Uterus (tissue), 2 donors: ENCODE measurements around the gene KLF6.

Experiments used
- POLR2A ChIP-seq, 2 donors: fragments of 450-650 bp; IDR thresholded peaks; one replicate each; pipeline ENCODE4 v1.6.1; 2016; ENCODE audit warnings: antibody characterized with exemption in 2 of 2, mild to moderate bottlenecking in 1 of 2, moderate library complexity in 1 of 2
- TF ChIP-seq, protein P1 (sequence below), 4 experiments: fragments of 200-600 bp in 2 of 4; fragments of 450-650 bp in 2 of 4; sonication (generic) in 2 of 4; IDR thresholded peaks; one replicate each; pipeline ENCODE4 v1.5.1; 2016 to 2019; ENCODE audit warnings: antibody characterized with exemption in 4 of 4, mild to moderate bottlenecking in 2 of 4, moderate library complexity in 1 of 4

DNA sequence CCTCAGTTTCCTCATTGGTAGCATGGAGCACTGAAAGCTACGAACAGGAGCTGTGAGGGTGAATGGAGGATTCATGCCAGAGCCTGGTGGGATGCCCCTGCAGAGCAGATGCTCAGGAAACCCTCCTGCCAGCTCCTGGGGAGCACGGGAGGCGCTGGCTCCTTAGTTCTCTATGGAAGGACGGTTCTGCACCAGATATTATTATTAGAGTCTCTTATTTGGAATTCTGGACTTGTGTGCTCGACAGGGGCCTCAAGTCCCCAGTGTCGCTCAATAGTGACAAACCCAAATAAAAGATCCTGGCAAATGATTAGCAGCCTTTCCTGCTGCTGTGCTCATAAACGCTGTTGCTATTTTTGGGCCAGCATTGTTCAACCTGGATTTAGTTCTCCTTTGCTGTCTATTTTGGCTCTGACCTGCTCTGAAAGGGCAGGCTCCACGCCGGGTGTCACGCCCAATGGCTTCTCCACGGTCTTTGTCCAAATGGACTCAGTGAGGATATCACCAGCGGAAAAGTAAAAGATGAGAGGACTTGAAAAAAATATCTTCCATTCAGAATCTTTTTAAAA, 23.0 kb upstream of the KLF6 start:
- no peak for TF ChIP-seq POLR2A (IDR thresholded peaks at IDR 0.05)
- TF ChIP-seq, protein P1, sequence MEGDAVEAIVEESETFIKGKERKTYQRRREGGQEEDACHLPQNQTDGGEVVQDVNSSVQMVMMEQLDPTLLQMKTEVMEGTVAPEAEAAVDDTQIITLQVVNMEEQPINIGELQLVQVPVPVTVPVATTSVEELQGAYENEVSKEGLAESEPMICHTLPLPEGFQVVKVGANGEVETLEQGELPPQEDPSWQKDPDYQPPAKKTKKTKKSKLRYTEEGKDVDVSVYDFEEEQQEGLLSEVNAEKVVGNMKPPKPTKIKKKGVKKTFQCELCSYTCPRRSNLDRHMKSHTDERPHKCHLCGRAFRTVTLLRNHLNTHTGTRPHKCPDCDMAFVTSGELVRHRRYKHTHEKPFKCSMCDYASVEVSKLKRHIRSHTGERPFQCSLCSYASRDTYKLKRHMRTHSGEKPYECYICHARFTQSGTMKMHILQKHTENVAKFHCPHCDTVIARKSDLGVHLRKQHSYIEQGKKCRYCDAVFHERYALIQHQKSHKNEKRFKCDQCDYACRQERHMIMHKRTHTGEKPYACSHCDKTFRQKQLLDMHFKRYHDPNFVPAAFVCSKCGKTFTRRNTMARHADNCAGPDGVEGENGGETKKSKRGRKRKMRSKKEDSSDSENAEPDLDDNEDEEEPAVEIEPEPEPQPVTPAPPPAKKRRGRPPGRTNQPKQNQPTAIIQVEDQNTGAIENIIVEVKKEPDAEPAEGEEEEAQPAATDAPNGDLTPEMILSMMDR (IDR thresholded peaks at IDR 0.05) = no peak
